Trophoblast cell (in vitro differentiated cells and primary cell): ENCODE data around the gene COPG2.

Experiments
- DNase-seq, 2 donors: peaks; one replicate each; pipeline ENCODE4 v3.0.0-alpha.2; 2016
- H2AFZ ChIP-seq: 2 replicates; pipeline ENCODE4 v1.6.1; 2013; ENCODE audit warnings: low read length, moderate library complexity, mild to moderate bottlenecking; ENCODE audit not compliant: insufficient read depth, poor library complexity
- H2AK5ac ChIP-seq: 2 replicates; pipeline ENCODE4 v1.6.1; 2013; ENCODE audit warnings: mild to moderate bottlenecking, low read length
- H2BK120ac ChIP-seq: 2 replicates; pipeline ENCODE4 v1.6.1; 2013; ENCODE audit warnings: low read length, mild to moderate bottlenecking, moderate library complexity; ENCODE audit not compliant: insufficient read depth, poor library complexity
- H2BK12ac ChIP-seq: 2 replicates; pipeline ENCODE4 v1.6.1; 2013; ENCODE audit warnings: mild to moderate bottlenecking, low read length, moderate library complexity
- H2BK5ac ChIP-seq: 2 replicates; pipeline ENCODE4 v1.6.1; 2013; ENCODE audit warnings: low read length, low read depth, moderate library complexity, mild to moderate bottlenecking; ENCODE audit not compliant: poor library complexity
- H3K14ac ChIP-seq: 2 replicates; pipeline ENCODE4 v1.6.1; 2013; ENCODE audit warnings: mild to moderate bottlenecking, low read length
- H3K18ac ChIP-seq: 2 replicates; pipeline ENCODE4 v1.6.1; 2013; ENCODE audit warnings: mild to moderate bottlenecking, low read length
- H3K23ac ChIP-seq: 2 replicates; pipeline ENCODE4 v1.6.1; 2013; ENCODE audit warnings: low read length
- H3K27ac ChIP-seq: 2 replicates; pipeline ENCODE4 v1.5.1; 2013; ENCODE audit warnings: low read depth, mild to moderate bottlenecking, inconsistent platforms, low read length, moderate library complexity
- H3K27me3 ChIP-seq: 2 replicates; pipeline ENCODE4 v1.6.1; 2013; ENCODE audit warnings: inconsistent platforms, mild to moderate bottlenecking, low read length, moderate library complexity; ENCODE audit not compliant: insufficient read depth
- H3K36me3 ChIP-seq, 2 experiments: 1 replicate in 1 of 2; 2 replicates in 1 of 2; pipeline ENCODE4 v1.6.1; 2013; ENCODE audit warnings: low read length in 2 of 2, mild to moderate bottlenecking in 2 of 2, moderate library complexity in 1 of 2; ENCODE audit not compliant: insufficient read depth in 2 of 2, control insufficient read depth in 1 of 2
- H3K4ac ChIP-seq: 2 replicates; pipeline ENCODE4 v1.6.1; 2013; ENCODE audit warnings: low read depth, mild to moderate bottlenecking, low read length, moderate library complexity
- H3K4me1 ChIP-seq, 2 experiments: 1 replicate in 1 of 2; 2 replicates in 1 of 2; pipeline ENCODE4 v1.6.1; 2013; ENCODE audit warnings: low read length in 2 of 2, mild to moderate bottlenecking in 2 of 2, moderate library complexity in 1 of 2; ENCODE audit not compliant: insufficient read depth in 2 of 2, control insufficient read depth in 1 of 2
- H3K4me2 ChIP-seq: 2 replicates; pipeline ENCODE4 v1.6.1; 2013; ENCODE audit warnings: inconsistent platforms, mild to moderate bottlenecking, low read length, moderate library complexity
- H3K4me3 ChIP-seq: 2 replicates; pipeline ENCODE4 v1.5.1; 2013; ENCODE audit warnings: mild to moderate bottlenecking, low read depth, low read length, inconsistent platforms
- H3K79me1 ChIP-seq: one replicate; pipeline ENCODE4 v1.6.1; 2013; ENCODE audit warnings: low read length
- H3K79me2 ChIP-seq: 2 replicates; pipeline ENCODE4 v1.6.1; 2013; ENCODE audit warnings: low read length, mild to moderate bottlenecking; ENCODE audit not compliant: control insufficient read depth, insufficient read depth, poor library complexity
- H3K9ac ChIP-seq: 2 replicates; pipeline ENCODE4 v1.6.1; 2013; ENCODE audit warnings: mild to moderate bottlenecking, low read length
- H3K9me3 ChIP-seq: 2 replicates; pipeline ENCODE4 v1.6.1; 2013; ENCODE audit warnings: low read depth, mild to moderate bottlenecking, control low read depth, inconsistent platforms, low read length; ENCODE audit not compliant: insufficient read depth
- H4K12ac ChIP-seq: 2 replicates; pipeline ENCODE4 v1.6.1; 2013; ENCODE audit warnings: low read depth, mild to moderate bottlenecking, low read length, moderate library complexity
- H4K8ac ChIP-seq: 2 replicates; pipeline ENCODE4 v1.6.1; 2013; ENCODE audit warnings: low read depth, mild to moderate bottlenecking, low read length, moderate library complexity
- H4K91ac ChIP-seq: one replicate; pipeline ENCODE4 v1.6.1; 2013; ENCODE audit warnings: low read depth, mild to moderate bottlenecking, low read length, moderate library complexity
- WGBS: extraction: QIAGEN DNeasy Blood & Tissue Kit; methylation state at CpG from one replicate; pipeline ENCODE4 v1.1.7; 2013; ENCODE audit warnings: missing lambda C conversion rate; ENCODE audit not compliant: insufficient read length, insufficient coverage; ENCODE audit errors: extremely low coverage; 5-methylcytosine and 5-hydroxymethylcytosine counted together

The COPG2 gene

DNA sequence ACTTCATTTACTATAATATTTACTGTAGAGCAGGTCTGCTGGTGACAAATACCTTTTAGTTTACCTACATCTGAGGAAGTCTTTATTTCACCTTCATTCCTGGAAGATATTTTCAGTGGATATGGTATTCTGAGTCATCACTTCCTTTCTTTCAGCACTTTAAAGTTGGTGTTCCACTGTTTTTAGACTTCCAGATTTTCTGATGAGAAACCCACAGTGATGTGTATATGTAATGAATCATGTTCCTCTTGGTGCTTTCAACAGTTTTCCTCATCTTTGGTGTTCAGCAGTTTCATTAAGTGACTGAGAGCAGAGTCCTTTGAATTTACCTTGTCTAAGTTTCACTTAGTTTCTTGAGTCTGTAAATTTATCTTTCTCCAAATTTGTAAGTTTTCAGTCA lies 36.4 kb downstream of the COPG2 start:
- Histone ChIP-seq H3K4me1 (no peaks in the 10 kb centered on the region), H3K23ac (no peak overlapping the region), H3K18ac (no peak overlapping the region), H3K27ac (no peak overlapping the region), H3K14ac (no peak overlapping the region), H3K36me3 (no peaks in the 10 kb centered on the region), H2BK120ac (no peak overlapping the region), H3K27me3 (no peaks in the 10 kb centered on the region), H3K4ac (no peak overlapping the region), H3K9ac (no peak overlapping the region), H3K4me2 (no peak overlapping the region), H2BK5ac (no peak overlapping the region), H4K91ac (no peak overlapping the region), H2AFZ (no peak overlapping the region), H3K79me2 (no peaks in the 10 kb centered on the region), H3K9me3 (no peaks in the 10 kb centered on the region), H2AK5ac (no peak overlapping the region), H2BK12ac (no peak overlapping the region), H4K8ac (no peak overlapping the region), H3K79me1 (no peaks in the 10 kb centered on the region), H4K12ac (no peak overlapping the region), H3K4me3 (no peak overlapping the region)
- DNase-seq, result peak in 1 of 2 donors; percentile 25

DNA sequence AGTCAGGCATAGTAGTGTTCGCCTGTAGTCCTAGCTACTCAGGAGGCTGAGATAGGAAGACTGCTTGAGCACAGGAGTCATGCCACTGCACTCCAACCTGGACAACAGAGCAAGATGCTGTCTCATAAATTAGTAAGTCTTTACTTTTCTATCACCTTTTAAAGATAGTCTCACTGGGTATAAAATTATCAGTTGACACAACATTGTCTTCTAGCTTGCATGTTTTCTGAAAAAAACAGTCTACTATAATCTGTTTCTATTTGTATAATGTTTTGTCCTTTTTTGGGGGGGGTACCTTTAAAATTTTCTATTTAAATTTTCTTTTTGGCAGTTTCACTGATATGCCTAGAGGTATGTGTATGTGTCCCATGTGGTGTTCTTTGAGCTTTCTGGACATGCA lies 39.6 kb downstream of the COPG2 start:
- Histone ChIP-seq H3K23ac (no peak overlapping the region), H4K12ac (no peak overlapping the region), H3K4me2 (no peak overlapping the region), H2AK5ac (no peak overlapping the region), H2AFZ (no peak overlapping the region), H3K79me2 (no peaks in the 10 kb centered on the region), H3K4ac (no peak overlapping the region), H3K4me1 (no peaks in the 10 kb centered on the region), H3K9ac (no peak overlapping the region), H3K4me3 (no peak overlapping the region), H3K27me3 (no peaks in the 10 kb centered on the region), H3K14ac (no peak overlapping the region), H2BK120ac (no peak overlapping the region), H3K36me3 (no peaks in the 10 kb centered on the region), H3K18ac (no peak overlapping the region), H2BK12ac (no peak overlapping the region), H3K9me3 (no peaks in the 10 kb centered on the region), H4K8ac (no peak overlapping the region), H3K79me1 (no peaks in the 10 kb centered on the region), H3K27ac (no peak overlapping the region), H4K91ac (no peak overlapping the region), H2BK5ac (no peak overlapping the region)
- WGBS, result no CpG with 5 or more reads among the region's 1 CpG
- DNase-seq, result no peak

- no peak overlapping the region for H4K8ac ChIP-seq
- no CpG with 5 or more reads among the region's 4 CpGs for WGBS
Observed at GRCh38 chr7:130627775-130628174, 40.8 kb downstream of the COPG2 start.

GRCh38 chr7:130622866-130623265 lies 45.7 kb downstream of the COPG2 start:
- Histone ChIP-seq H3K27me3 (no peaks in the 10 kb centered on the region), H2BK5ac (no peak overlapping the region), H2BK120ac (no peak overlapping the region), H3K23ac (no peak overlapping the region), H3K4me2 (no peak overlapping the region), H3K79me1 (no peaks in the 10 kb centered on the region), H2BK12ac (no peak overlapping the region), H3K18ac (no peak overlapping the region), H3K4me1 (no peaks in the 10 kb centered on the region), H2AK5ac (no peak overlapping the region), H3K4ac (no peak overlapping the region), H3K27ac (no peak overlapping the region), H3K4me3 (no peak overlapping the region), H3K14ac (no peak overlapping the region), H4K91ac (no peak overlapping the region), H3K9ac (no peak overlapping the region), H3K79me2 (no peaks in the 10 kb centered on the region), H2AFZ (no peak overlapping the region), H4K8ac (no peak overlapping the region), H3K9me3 (no peaks in the 10 kb centered on the region), H3K36me3 (no peaks in the 10 kb centered on the region), H4K12ac (no peak overlapping the region)
- peak; percentile 57 to 91 for DNase-seq
- no CpG with 5 or more reads among the region's 2 CpGs for WGBS

More at GRCh38 chr7:130627775-130628174, 40.8 kb downstream of the COPG2 start:
- Histone ChIP-seq H2BK5ac (no peak overlapping the region), H3K27ac (no peak overlapping the region), H2BK120ac (no peak overlapping the region), H3K4ac (no peak overlapping the region), H3K4me1 (no peaks in the 10 kb centered on the region), H3K9me3 (no peaks in the 10 kb centered on the region), H3K4me2 (no peak overlapping the region), H2AFZ (no peak overlapping the region), H3K79me1 (no peaks in the 10 kb centered on the region), H3K14ac (no peak overlapping the region), H3K18ac (no peak overlapping the region), H2BK12ac (no peak overlapping the region), H2AK5ac (no peak overlapping the region), H3K9ac (no peak overlapping the region), H4K12ac (no peak overlapping the region), H3K4me3 (no peak overlapping the region), H3K27me3 (no peaks in the 10 kb centered on the region), H3K36me3 (no peaks in the 10 kb centered on the region), H3K79me2 (no peaks in the 10 kb centered on the region), H3K23ac (no peak overlapping the region), H4K91ac (no peak overlapping the region)
- no peak for DNase-seq
